ENCODE data around the gene EDA.

Gene EDA

GRCh38 chrX:69615779-69616456 is at the start of gene EDA:
EDA (plus strand) TSS chrX:69616113.
- DNase-seq (ENCODE audit: low read depth), result peak; percentile 39

- DNase-seq (ENCODE audit: low read depth), result no peak
Observed at GRCh38 chrX:69568828-69569227, 47.1 kb upstream of the EDA start.

- no peak for DNase-seq (ENCODE audit: low read depth)
Observed at GRCh38 chrX:69597399-69597798, 18.5 kb upstream of the EDA start.

DNA sequence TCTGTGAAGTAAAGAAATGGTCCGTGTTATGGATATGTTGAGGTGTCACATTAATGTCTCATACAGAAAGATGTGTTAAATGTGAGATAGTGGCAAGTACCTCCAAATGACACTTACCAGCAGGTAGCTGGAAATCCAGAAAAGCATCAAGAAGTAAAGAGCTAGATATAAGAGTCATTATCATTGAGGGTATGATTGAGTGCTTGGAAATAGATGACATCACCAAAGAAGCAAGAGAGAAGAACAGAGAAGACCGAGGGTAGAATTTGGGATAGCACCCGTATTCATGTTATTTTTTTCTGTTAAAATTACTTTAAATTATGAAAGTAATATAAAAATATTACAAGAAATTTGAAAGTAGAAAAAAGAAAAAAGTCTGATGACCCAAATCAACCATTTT is 15.7 kb upstream of the EDA start:
- DNase-seq (ENCODE audit: low read depth), result no peak

DNA sequence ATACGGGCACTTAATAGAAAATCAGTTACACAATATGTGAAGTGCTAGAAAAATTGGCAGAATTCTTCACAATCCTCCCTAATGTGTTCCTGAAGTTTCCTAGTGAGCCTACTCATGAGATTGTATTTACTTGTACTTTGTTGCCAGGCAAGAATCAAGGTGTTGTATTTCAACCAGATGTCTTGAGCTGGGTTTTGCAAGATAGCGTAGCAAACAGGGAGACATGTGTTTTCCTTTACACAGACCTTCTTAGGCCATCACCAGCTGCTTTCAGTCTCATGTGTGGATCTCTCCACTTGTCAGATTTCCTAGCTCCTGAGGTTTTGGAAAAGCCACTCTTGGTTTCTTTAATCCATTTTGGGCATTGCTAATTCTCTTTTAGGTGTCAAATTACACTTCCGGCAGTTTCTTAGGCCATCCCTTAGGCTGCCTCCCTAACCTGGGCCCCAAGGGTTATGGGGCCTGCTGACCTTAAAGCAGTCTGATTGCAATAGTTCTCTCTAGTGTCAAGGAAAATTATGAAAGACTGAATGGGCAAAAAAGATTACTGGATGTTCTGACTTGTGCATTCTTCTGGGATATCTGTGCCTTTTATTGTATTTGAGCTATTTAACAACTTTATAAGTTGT is 12.2 kb upstream of the EDA start:
- DNase-seq (ENCODE audit: low read depth), result no peak

- DNase-seq (ENCODE audit: low read depth), result no peak
Observed at GRCh38 chrX:69605521-69605920, 10.4 kb upstream of the EDA start.

DNA sequence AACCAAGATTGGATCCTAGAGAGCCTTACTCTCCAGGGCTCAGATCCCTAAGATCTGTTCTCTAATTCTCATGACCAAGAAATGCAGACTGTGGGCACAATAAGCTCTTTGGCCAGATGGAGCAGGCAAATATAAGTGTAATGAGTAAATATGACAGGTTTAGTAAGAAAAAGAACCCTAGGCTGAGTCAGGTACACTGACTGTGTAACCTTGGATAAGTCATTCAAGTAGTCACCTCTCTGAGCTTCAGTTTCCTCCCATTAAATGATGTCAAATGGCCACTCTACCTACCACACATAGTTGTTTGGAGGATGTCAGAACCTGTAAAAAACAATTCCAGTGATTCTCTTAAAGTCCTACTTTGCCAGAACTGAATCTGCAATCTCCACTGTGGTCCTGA is 8.3 kb upstream of the EDA start:
- DNase-seq (ENCODE audit: low read depth), result no peak

DNA sequence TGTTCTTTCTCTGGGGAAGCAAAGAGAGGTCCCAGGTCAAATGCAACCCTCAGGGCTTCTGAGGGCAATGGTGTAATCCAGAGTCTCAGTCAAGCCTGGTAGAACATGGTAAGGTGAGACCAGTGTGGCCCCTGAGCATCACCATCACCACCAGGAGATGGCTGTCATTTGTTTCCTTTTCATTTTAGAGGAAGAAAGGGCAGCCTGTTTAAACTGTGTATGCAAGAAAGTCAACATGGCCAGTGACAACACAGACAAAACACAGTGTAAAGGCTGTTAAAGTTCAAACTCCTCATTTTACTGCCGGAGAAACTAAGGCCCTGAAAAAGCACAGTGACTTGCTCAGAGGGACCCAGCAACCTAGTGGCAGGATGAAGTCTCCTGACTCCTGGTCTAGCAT is 2.0 kb upstream of the EDA start:
- no peak for DNase-seq (ENCODE audit: low read depth)

DNA sequence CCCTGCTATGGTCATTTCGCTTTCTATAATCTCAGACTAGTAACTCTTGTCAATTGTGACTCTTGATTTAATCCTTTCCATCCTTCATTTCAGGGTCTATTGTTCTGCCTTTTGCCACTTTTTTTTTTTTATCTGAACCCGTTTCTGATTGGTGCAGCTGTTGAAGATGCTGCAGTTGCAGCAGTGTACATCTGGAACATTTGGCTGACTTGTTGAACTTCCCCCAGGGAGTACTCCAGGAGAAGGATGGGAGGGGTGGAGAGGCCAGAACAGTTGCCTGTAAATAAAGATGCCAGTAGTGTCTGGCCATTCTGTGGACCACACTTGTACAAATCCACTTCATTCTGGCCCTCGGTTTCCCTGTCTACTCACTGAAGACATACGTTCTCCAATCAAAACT is 1.0 kb upstream of the EDA start:
- DNase-seq (ENCODE audit: low read depth), result no peak

DNA sequence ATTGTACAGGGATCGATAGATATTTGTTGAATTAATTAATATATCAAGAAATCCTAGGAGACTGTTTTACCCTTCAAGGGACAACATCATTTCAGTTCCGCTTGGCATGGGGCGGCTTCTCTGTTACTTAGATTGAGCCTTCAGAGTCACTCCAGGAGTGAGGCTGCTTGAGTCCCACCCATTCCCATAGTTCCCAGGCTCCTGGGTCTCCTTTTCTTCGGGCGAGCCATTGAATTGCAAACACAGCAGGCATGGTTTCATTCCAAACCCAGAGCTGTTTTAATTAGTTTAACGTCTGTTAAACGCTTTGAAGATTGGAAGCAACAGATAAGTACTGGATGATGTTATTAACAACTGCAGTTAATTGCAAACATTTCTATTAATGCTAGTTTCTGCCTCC is 571 bp upstream of the EDA start:
- DNase-seq (ENCODE audit: low read depth), result no peak

DNA sequence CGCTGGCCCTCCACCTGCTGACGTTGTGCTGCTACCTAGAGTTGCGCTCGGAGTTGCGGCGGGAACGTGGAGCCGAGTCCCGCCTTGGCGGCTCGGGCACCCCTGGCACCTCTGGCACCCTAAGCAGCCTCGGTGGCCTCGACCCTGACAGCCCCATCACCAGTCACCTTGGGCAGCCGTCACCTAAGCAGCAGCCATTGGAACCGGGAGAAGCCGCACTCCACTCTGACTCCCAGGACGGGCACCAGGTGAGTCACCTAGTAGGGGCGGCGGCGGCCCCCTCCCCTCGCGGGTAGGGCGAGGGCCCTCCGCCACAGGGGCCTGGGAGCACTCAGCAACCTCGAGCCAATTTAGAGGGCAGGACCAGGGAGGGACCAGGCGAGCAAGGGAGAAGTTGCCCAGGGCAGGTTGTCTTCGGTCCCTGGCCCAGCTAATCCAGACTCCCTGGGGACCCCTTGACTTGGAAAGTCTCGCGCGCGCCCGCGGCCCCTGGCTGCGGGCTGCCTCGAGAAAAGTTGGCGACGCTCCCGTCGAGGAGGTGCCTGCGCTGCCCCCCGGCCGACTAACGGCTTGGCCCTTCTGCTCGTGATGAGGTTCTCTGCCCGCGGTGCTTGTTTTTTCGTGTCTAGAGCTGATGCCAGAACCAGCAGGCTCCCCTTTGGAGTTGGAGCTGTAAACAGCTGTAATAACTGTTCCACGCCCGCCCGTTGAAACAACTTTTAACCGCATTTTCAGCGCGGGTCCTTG is 717 bp downstream of the EDA start:
- no peak for DNase-seq (ENCODE audit: low read depth)

DNA sequence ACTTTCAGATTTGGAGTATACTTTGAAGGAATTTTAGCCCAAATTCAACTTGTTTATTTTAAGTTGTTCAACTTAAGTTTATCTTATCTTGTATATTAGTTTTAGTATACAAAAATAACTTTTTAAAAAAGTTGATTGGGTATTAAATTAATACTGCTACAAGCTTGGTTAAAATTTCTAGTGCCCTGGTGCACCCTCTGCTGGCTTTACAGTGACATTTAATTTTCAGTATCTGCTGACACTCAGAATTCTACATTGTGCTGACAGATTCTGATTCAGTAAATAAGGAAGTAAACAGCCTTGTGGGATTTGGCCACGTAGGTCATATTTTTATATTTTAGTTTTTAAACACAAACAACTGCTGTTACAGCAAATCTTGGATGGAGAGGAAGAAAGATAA is 2.9 kb downstream of the EDA start:
- DNase-seq (ENCODE audit: low read depth), result no peak

GRCh38 chrX:69626129-69626528 is 10.2 kb downstream of the EDA start:
- DNase-seq (ENCODE audit: low read depth), result no peak

DNA sequence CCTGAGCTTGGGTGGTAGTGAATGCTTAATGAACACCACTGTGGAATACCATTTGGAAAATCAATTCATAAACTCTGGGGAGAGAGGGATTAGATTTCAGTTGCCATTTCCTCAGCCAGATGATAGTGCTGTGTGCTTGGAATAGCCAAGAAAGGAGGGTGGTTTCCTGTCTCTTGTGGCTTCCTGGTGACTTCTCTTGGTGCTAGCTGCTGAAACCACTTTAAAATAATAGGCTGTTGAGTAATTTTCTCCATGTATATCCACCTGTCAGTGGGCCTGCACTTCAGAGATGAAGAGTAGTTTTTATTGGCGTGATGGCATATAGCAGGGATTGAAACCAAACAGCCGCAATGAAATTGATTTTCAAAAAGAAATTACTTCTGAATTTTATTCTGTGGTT is 11.8 kb downstream of the EDA start:
- no peak for DNase-seq (ENCODE audit: low read depth)

DNA sequence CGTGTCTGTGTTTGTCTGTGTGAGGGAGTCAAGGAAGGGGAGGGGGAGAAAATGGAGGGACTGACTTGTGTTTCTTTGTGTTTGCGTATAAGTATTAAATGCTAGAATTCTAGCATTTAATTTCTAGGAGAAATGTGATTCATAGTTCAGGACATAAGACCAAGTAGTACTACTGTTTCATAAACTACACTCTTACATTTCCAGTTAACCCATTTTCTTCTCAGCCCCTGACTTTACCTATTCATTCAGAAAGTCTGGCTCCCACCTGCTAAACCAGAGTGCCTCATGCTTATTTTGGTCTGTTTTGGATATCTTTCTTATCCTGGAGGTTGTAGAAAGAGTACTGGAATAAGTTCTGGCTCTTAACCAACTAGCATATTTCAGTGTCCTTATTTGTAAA is 14.2 kb downstream of the EDA start:
- DNase-seq (ENCODE audit: low read depth), result no peak

DNA sequence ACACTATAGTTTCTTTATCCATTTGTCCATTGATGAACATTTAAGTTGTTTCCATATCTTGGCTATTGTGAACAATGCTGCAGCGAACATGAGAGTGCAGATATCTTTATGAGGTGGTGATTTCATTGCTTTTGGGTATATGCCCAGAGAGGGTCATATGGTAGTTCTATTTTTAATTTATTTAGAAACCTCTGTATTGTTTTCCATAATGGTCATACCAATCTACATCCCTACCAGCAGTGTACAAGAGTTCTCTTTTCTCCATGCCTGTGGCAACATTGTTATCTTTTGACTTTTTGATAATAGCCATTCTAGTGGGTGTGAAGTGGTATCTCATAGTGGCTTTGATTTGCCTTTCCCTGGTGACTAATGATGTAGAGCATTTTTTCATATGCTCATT is 48.8 kb downstream of the EDA start:
- DNase-seq (ENCODE audit: low read depth), result no peak

- DNase-seq (ENCODE audit: low read depth), result no peak
Observed at GRCh38 chrX:69670001-69670555, 54.2 kb downstream of the EDA start.

DNA sequence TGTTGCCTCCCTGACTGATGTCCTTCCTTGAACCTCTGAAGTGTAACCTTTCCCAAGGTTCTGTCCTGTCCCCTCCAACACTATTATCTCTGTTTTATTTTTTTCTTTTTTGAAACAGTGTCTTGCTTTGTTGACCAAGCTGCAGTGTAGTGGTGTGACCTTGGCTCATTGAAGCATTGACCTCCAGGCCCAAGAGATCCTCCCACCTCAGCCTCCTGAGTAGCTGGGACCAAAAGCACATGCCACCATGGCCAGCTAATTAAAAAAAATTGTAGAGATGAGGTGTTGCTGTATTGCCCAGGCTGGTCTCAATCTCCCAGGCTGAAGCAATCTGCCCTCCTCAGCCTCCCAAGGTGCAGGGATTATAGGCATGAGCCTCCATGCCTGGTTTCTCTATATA is 59.0 kb downstream of the EDA start:
- no peak for DNase-seq (ENCODE audit: low read depth)

DNA sequence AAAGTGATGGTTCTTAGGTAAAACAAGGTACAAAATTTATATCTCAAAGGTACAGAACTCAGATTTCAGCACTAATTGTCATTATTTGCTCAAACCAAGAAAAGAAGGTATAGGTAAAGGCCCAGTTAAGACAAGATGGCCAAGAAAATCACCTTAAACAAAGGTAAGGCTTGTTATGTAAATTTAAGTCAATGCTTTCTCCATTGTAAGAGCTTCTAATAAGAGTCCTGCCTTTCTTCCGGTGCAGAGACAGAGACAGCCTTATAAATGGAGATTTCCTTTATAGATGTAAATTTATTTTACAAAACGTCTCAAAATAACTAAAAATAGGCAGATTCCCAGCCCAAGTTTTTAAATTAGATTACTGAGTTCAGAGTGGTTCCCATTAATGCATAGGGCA is 89.9 kb downstream of the EDA start:
- DNase-seq (ENCODE audit: low read depth), result no peak

- no peak for DNase-seq (ENCODE audit: low read depth)
Observed at GRCh38 chrX:69718102-69718501, 102.2 kb downstream of the EDA start.

GRCh38 chrX:69724307-69724706 is 108.4 kb downstream of the EDA start:
- no peak for DNase-seq (ENCODE audit: low read depth)

DNA sequence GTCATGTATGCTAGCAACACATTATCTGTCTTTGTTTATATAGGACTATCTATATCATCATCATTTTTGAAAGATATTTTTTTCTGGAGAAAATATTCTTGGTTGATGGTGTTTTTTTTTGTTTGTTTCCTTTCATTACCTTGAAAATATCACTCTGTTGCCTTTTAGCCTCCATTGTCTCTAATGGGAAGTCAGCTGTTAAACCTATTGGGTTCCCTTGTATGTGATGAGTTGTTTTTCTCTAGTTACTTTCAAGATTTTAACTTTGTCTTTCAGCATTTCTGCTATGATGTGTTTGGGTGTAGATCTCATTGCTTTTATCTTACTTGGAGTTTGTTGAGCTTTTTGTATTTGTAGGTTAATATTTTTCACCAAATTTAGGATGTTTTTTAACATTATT is 124.4 kb downstream of the EDA start:
- DNase-seq (ENCODE audit: low read depth), result no peak

DNA sequence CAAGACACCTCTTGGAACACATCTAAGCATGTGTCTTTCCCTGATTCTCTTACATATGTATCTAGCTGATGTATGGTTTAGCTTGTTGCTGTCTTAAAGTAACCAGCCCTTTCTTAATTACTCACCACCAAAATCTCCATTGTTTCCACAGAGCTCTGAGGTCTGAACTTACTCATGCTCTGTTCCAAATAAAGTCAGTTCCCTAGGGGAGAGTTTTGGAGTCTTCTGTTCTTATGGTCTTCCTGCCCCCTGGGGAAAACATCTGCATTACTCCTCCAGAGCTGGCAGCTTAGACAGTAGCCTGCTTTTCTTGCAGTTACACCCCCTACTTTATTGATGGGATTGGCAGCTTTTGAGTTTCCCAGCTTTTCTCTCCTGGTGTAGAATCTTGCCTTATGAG is 125.8 kb downstream of the EDA start:
- no peak for DNase-seq (ENCODE audit: low read depth)
